Measurements from ENCODE around the gene TCF23.
"Not testable (repeated sequence)": the region's sequence is repeated elsewhere in the genome, so short reads cannot be mapped to it uniquely, and the experiment has no call there.

Gene TCF23

GRCh38 chr2:27155069-27155520 lies 6.3 kb downstream of the TCF23 start:
- DNase-seq: no peak

- no peak for DNase-seq
These were observed 9.7 kb downstream of the TCF23 start for GRCh38 chr2:27158468-27158867.

GRCh38 chr2:27159271-27159670 lies 10.5 kb downstream of the TCF23 start:
- no peak for DNase-seq

- no peak for DNase-seq
These were observed 11.4 kb downstream of the TCF23 start for GRCh38 chr2:27160191-27160590.

- DNase-seq: no peak
These were observed 13.6 kb downstream of the TCF23 start for GRCh38 chr2:27162151-27163121.

- DNase-seq: no peak
These were observed 16.4 kb downstream of the TCF23 start for GRCh38 chr2:27164960-27165763.

GRCh38 chr2:27170581-27171337 lies 22.0 kb downstream of the TCF23 start:
- DNase-seq: no peak

GRCh38 chr2:27171351-27171848 lies 22.6 kb downstream of the TCF23 start:
- DNase-seq: no peak

- DNase-seq: no peak
These were observed 25.8 kb downstream of the TCF23 start for GRCh38 chr2:27174638-27175037.

GRCh38 chr2:27175330-27175729 lies 26.5 kb downstream of the TCF23 start:
- no peak for DNase-seq

GRCh38 chr2:27175781-27176180 lies 27.0 kb downstream of the TCF23 start:
- not testable (repeated sequence) for DNase-seq

GRCh38 chr2:27177441-27178351 lies 28.9 kb downstream of the TCF23 start:
- no peak for DNase-seq

GRCh38 chr2:27178469-27178868 lies 29.7 kb downstream of the TCF23 start:
- no peak for DNase-seq

GRCh38 chr2:27179344-27180000 lies 30.7 kb downstream of the TCF23 start:
- no peak for DNase-seq

- DNase-seq: no peak
These were observed 33.5 kb downstream of the TCF23 start for GRCh38 chr2:27182346-27182745.

- no peak for DNase-seq
These were observed 35.3 kb downstream of the TCF23 start for GRCh38 chr2:27184115-27184514.

- DNase-seq: no peak
These were observed 36.7 kb downstream of the TCF23 start for GRCh38 chr2:27185331-27186026.

- no peak for DNase-seq
These were observed 38.0 kb downstream of the TCF23 start for GRCh38 chr2:27186613-27187345.

GRCh38 chr2:27189989-27190388 lies 41.2 kb downstream of the TCF23 start:
- DNase-seq: no peak

Measured in midbrain (tissue), 1 donor.